Fibroblast of peridontal ligament (primary cell): ENCODE data around the gene GPR39.

Source experiments
- DNase-seq: peaks from one replicate; pipeline ENCODE4 v3.0.0-alpha.2; 2010; ENCODE audit errors: extremely low read depth

The GPR39 gene

DNA sequence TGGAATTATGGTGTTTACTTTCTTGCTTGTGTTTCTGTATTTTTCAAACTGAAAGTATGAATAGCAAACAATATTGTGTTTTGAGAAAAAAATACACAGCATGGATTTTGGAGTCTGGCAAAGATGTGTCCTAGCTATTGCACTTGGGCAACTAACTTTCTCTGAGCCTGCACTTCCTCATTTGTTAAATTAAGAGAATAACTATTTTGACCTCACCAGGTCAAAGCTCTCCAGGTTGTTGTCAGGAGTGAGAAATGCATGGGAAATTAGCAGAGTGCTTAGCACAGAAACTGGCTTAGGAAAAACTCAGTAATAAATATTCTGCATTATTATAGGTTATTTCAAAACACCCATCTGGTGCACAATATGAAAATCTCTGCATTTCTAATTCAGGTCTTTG, 225.2 kb downstream of the GPR39 start:
- no peak for DNase-seq

DNA sequence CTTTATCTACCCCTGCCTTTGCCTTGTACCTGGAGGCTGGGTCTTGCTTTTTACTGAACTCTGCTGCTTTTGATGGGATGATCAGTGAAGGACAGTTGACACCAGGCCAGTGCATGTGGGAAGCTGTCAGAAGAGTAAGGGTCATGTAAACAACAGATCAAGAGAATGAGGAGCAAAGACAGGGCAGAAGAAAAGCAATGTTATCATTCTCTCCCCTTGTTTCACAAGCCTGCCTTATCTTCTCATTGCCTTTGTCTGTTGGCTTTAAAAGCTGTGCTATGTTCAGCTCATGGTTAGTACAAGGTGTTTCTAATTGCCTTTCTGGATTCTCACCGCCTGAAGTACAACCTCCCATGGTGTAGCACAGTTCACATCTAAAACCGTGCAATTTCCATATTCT, 225.8 kb downstream of the GPR39 start:
- DNase-seq: no peak

DNA sequence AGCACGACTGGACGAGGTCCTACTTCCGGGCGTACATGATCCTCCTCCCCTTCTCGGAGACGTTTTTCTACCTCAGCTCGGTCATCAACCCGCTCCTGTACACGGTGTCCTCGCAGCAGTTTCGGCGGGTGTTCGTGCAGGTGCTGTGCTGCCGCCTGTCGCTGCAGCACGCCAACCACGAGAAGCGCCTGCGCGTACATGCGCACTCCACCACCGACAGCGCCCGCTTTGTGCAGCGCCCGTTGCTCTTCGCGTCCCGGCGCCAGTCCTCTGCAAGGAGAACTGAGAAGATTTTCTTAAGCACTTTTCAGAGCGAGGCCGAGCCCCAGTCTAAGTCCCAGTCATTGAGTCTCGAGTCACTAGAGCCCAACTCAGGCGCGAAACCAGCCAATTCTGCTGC, 228.6 kb downstream of the GPR39 start:
- DNase-seq: no peak

- DNase-seq: no peak
Observed at GRCh38 chr2:132645722-132646539, 229.3 kb downstream of the GPR39 start.

GRCh38 chr2:132646540-132647108, 230.0 kb downstream of the GPR39 start:
- no peak for DNase-seq

DNA sequence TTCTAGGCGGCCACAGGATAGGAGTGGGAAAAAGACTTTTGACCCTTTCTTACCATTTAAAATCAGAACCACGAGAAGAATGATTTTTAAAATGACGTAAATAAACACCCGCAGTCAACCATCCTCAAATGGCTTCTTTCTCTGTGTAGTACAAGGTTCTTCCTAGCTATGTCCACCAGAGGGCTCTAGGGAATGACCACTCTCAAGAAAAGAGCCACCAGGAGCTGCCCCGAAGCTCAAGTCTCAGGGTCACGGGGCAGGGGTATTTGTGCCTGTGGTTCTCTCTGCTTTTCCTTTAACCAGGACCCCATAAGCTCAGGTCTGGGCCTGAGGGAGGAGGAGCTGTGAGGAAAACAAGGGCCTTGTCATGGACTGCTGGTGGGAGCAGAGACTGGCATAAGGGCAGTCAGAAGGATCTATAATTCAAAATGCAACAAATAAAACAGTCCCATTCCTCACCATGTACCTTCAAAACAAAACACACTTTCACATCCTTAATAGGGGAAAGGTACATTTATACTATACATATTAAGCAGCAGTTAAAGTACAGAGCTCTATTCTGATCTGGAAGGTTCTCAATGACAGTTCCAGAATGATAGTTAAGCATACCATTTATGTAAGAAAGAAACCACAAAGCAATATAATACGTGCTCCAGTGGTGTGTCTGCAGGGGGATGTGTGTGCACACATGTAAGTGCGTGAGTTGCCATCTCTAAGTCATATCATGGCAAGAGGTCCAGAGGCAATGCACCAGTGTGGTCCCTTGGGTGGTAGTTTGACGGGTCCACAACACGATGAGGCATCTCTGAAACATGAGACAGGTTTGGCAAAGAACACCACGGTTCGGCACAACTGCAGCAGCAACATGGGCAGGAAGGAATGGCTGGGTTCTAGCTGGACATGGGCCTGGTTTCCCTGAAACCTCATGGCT, 234.8 kb downstream of the GPR39 start:
- peak; percentile 49 for DNase-seq

- no peak for DNase-seq
Observed at GRCh38 chr2:132652474-132652873, 235.9 kb downstream of the GPR39 start.

- no peak for DNase-seq
Observed at GRCh38 chr2:132654335-132654734, 237.7 kb downstream of the GPR39 start.

- no peak for DNase-seq
Observed at GRCh38 chr2:132654968-132655367, 238.4 kb downstream of the GPR39 start.

- peak; percentile 61 for DNase-seq
Observed at GRCh38 chr2:132656266-132656975, 239.8 kb downstream of the GPR39 start.

- DNase-seq: no peak
Observed at GRCh38 chr2:132659331-132659730, 242.7 kb downstream of the GPR39 start.

- DNase-seq: peak; percentile 90
Observed at GRCh38 chr2:132662732-132663131, 246.1 kb downstream of the GPR39 start.

GRCh38 chr2:132664096-132664495, 247.5 kb downstream of the GPR39 start:
- DNase-seq: peak; percentile 62

- peak; percentile 74 for DNase-seq
Observed at GRCh38 chr2:132665401-132666140, 249.0 kb downstream of the GPR39 start.

GRCh38 chr2:132667706-132668105, 251.1 kb downstream of the GPR39 start:
- no peak for DNase-seq

GRCh38 chr2:132668189-132668823, 251.7 kb downstream of the GPR39 start:
- DNase-seq: no peak

- DNase-seq: no peak
Observed at GRCh38 chr2:132668987-132669907, 252.6 kb downstream of the GPR39 start.

GRCh38 chr2:132669908-132670495, 253.4 kb downstream of the GPR39 start, which contains the start of gene LYPD1:
Gene LYPD1 (minus strand): TSS chr2:132670205. CDS start chr2:132669932, 273 bp downstream.
- no peak for DNase-seq
